Measurements from ENCODE around the gene DCAF10.
"Not testable (repeated sequence)": the region's sequence is repeated elsewhere in the genome, so short reads cannot be mapped to it uniquely, and the experiment has no call there.

The DCAF10 gene

GRCh38 chr9:37790096-37790495 is 10.5 kb upstream of the DCAF10 start:
- no peak for DNase-seq (ENCODE audit: low spot score)

- DNase-seq (ENCODE audit: low spot score) = no peak
Observed at GRCh38 chr9:37792122-37792521, 8.5 kb upstream of the DCAF10 start.

GRCh38 chr9:37796232-37796631 is 4.4 kb upstream of the DCAF10 start:
- DNase-seq (ENCODE audit: low spot score) = no peak

- no peak for DNase-seq (ENCODE audit: low spot score)
Observed at GRCh38 chr9:37798677-37799076, 1.9 kb upstream of the DCAF10 start.

- peak; percentile 69 for DNase-seq (ENCODE audit: low spot score)
Observed at GRCh38 chr9:37801287-37801850, 772 bp downstream of the DCAF10 start.

GRCh38 chr9:37801959-37802711 is 1.5 kb downstream of the DCAF10 start:
- no peak for DNase-seq (ENCODE audit: low spot score)

- DNase-seq (ENCODE audit: low spot score) = no peak
Observed at GRCh38 chr9:37806271-37806670, 5.7 kb downstream of the DCAF10 start.

- not testable (repeated sequence) for DNase-seq (ENCODE audit: low spot score)
Observed at GRCh38 chr9:37809676-37810075, 9.1 kb downstream of the DCAF10 start.

- DNase-seq (ENCODE audit: low spot score) = no peak
Observed at GRCh38 chr9:37811906-37812476, 11.4 kb downstream of the DCAF10 start.

GRCh38 chr9:37812773-37813379 is 12.3 kb downstream of the DCAF10 start:
- no peak for DNase-seq (ENCODE audit: low spot score)

- no peak for DNase-seq (ENCODE audit: low spot score)
Observed at GRCh38 chr9:37818849-37819248, 18.3 kb downstream of the DCAF10 start.

GRCh38 chr9:37820142-37820541 is 19.5 kb downstream of the DCAF10 start:
- DNase-seq (ENCODE audit: low spot score) = no peak

- not testable (repeated sequence) for DNase-seq (ENCODE audit: low spot score)
Observed at GRCh38 chr9:37825174-37825573, 24.6 kb downstream of the DCAF10 start.

GRCh38 chr9:37827483-37828165 is 27.0 kb downstream of the DCAF10 start:
- DNase-seq (ENCODE audit: low spot score) = no peak

- DNase-seq (ENCODE audit: low spot score) = no peak
Observed at GRCh38 chr9:37835821-37836220, 35.2 kb downstream of the DCAF10 start.

- DNase-seq (ENCODE audit: low spot score) = no peak
Observed at GRCh38 chr9:37836386-37836785, 35.8 kb downstream of the DCAF10 start.

- DNase-seq (ENCODE audit: low spot score) = no peak
Observed at GRCh38 chr9:37839496-37840461, 39.2 kb downstream of the DCAF10 start.

- DNase-seq (ENCODE audit: low spot score) = no peak
Observed at GRCh38 chr9:37840560-37841194, 40.1 kb downstream of the DCAF10 start.

GRCh38 chr9:37852222-37852621 is 51.6 kb downstream of the DCAF10 start:
- no peak for DNase-seq (ENCODE audit: low spot score)

- no peak for DNase-seq (ENCODE audit: low spot score)
Observed at GRCh38 chr9:37856551-37856950, 56.0 kb downstream of the DCAF10 start.

- DNase-seq (ENCODE audit: low spot score) = no peak
Observed at GRCh38 chr9:37859043-37859442, 58.4 kb downstream of the DCAF10 start.

Data from left forelimb (tissue), 1 donor.